Smooth muscle cell (in vitro differentiated cells): Measurements from ENCODE around the gene MATK. TPM values are rescaled to one million over a fixed set of nuclear protein-coding genes. Genes with fewer than 3 reads are reported as not detected.

Experiments
- DNase-seq: peaks from one replicate; lab custom pipeline; 2025; ENCODE audit not compliant: unreplicated experiment; lab: John Stamatoyannopoulos, UW
- H2AFZ ChIP-seq: fragments of 200-600 bp; sonication (generic); 2 replicates; pipeline ENCODE4 v1.6.0; 2016; ENCODE audit warnings: antibody characterized with exemption, low read depth, mild to moderate bottlenecking
- H3F3A ChIP-seq: fragments of 200-600 bp; sonication (generic); 2 replicates; pipeline ENCODE4 v1.6.0; 2017; ENCODE audit warnings: antibody characterized with exemption, low read depth
- H3K27ac ChIP-seq: fragments of 200-600 bp; sonication (generic); 2 replicates; pipeline ENCODE4 v1.5.1; 2016; ENCODE audit warnings: low read depth, mild to moderate bottlenecking
- H3K27me3 ChIP-seq: fragments of 200-600 bp; sonication (generic); 2 replicates; pipeline ENCODE4 v1.6.1; 2016; ENCODE audit warnings: low read depth, mild to moderate bottlenecking
- H3K36me3 ChIP-seq: fragments of 200-600 bp; sonication (generic); 2 replicates; pipeline ENCODE4 v1.5.1; 2016; ENCODE audit warnings: low read depth
- H3K4me1 ChIP-seq: fragments of 200-600 bp; sonication (generic); 2 replicates; pipeline ENCODE4 v1.5.1; 2016; ENCODE audit warnings: low read depth
- H3K4me2 ChIP-seq: fragments of 200-600 bp; sonication (generic); 2 replicates; pipeline ENCODE4 v1.6.0; 2016; ENCODE audit warnings: mild to moderate bottlenecking
- H3K4me3 ChIP-seq: fragments of 200-600 bp; sonication (generic); 2 replicates; pipeline ENCODE4 v1.5.1; 2016; ENCODE audit warnings: mild to moderate bottlenecking
- H3K79me2 ChIP-seq: fragments of 200-600 bp; sonication (generic); 2 replicates; pipeline ENCODE4 v1.6.0; 2016; ENCODE audit warnings: low read depth, mild to moderate bottlenecking
- H3K9ac ChIP-seq: fragments of 200-600 bp; sonication (generic); 2 replicates; pipeline ENCODE4 v1.6.0; 2016; ENCODE audit warnings: low read depth
- H3K9me3 ChIP-seq: fragments of 200-600 bp; sonication (generic); replicated peaks from 2 replicates; pipeline ENCODE4 v1.5.1; 2016; ENCODE audit warnings: low read depth
- H4K20me1 ChIP-seq: fragments of 200-600 bp; sonication (generic); 2 replicates; pipeline ENCODE4 v1.6.0; 2016; ENCODE audit warnings: low read depth
- CTCF ChIP-seq: fragments of 200-600 bp; sonication (generic); IDR thresholded peaks from 2 replicates; pipeline ENCODE4 v1.5.1; 2017; ENCODE audit warnings: borderline replicate concordance, mild to moderate bottlenecking, antibody characterized with exemption; ENCODE audit not compliant: insufficient read depth, poor library complexity, severe bottlenecking
- WGBS: methylation state at CpG from one replicate; pipeline ENCODE4 v1.1.7; 2016; ENCODE audit warnings: low lambda C conversion rate; 5-methylcytosine and 5-hydroxymethylcytosine counted together
- polyA plus RNA-seq: library from polyadenylated mRNA; unstranded; fragments of >200 nt; fragmentation: Nextera tagmentation; extraction: Ambion mirVana; gene quantifications from 2 replicates; pipeline ENCODE4 v1.2.1, GENCODE V29; 2016
- total RNA-seq: library from RNA; depleted of rRNA; stranded (reverse); fragments of >200 nt; gene quantifications from 2 replicates; pipeline ENCODE4 v1.2.3, GENCODE V29; 2014

The MATK gene
- total and polyA plus RNA-seq, 2 experiments from 2014 or later = not detected

- H3K4me3 ChIP-seq = no peak overlapping the region
- H3K36me3 ChIP-seq = no peaks in the 10 kb centered on the region
- 86% methylated on average over 13 of the region's 13 CpGs for WGBS
- H3K27ac ChIP-seq = no peak overlapping the region
- H3K27me3 ChIP-seq = peaks cover 35% of the 10 kb centered on the region
- no peaks in the 10 kb centered on the region for H3F3A ChIP-seq
- H2AFZ ChIP-seq = no peak overlapping the region
- H3K4me1 ChIP-seq = peaks cover 4% of the 10 kb centered on the region
- no peaks in the 10 kb centered on the region for H4K20me1 ChIP-seq
- H3K4me2 ChIP-seq = no peak overlapping the region
- DNase-seq = no peak
- TF ChIP-seq CTCF = no peak
- no peaks in the 10 kb centered on the region for H3K79me2 ChIP-seq
- H3K9me3 ChIP-seq = peaks cover 8% of the 10 kb centered on the region
- H3K9ac ChIP-seq = no peak overlapping the region
Observed at GRCh38 chr19:3782903-3783302, 3.3 kb downstream of the MATK start.

GRCh38 chr19:3782330-3782729, 3.9 kb downstream of the MATK start:
- Histone ChIP-seq H3K27ac (no peak overlapping the region), H3K4me1 (peaks cover 4% of the 10 kb centered on the region), H3K4me2 (no peak overlapping the region), H3F3A (no peaks in the 10 kb centered on the region), H4K20me1 (no peaks in the 10 kb centered on the region), H3K36me3 (no peaks in the 10 kb centered on the region), H2AFZ (no peak overlapping the region), H3K9me3 (peaks cover 8% of the 10 kb centered on the region), H3K79me2 (no peaks in the 10 kb centered on the region), H3K27me3 (peaks cover 34% of the 10 kb centered on the region), H3K9ac (no peak overlapping the region), H3K4me3 (no peak overlapping the region)
- DNase-seq = no peak
- no peak for TF ChIP-seq CTCF
- WGBS = 97% methylated on average over 1 of the region's 1 CpG

GRCh38 chr19:3781603-3782002, 4.6 kb downstream of the MATK start:
- no peak overlapping the region for H3K4me3 ChIP-seq
- peaks cover 8% of the 10 kb centered on the region for H3K9me3 ChIP-seq
- H3K4me1 ChIP-seq = peaks cover 4% of the 10 kb centered on the region
- H4K20me1 ChIP-seq = no peaks in the 10 kb centered on the region
- WGBS = 98% methylated on average over 2 of the region's 2 CpGs
- no peak overlapping the region for H3K4me2 ChIP-seq
- no peak for DNase-seq
- H2AFZ ChIP-seq = no peak overlapping the region
- H3F3A ChIP-seq = no peaks in the 10 kb centered on the region
- no peak for TF ChIP-seq CTCF
- H3K9ac ChIP-seq = no peak overlapping the region
- no peak overlapping the region for H3K27ac ChIP-seq
- H3K79me2 ChIP-seq = no peaks in the 10 kb centered on the region
- peaks cover 27% of the 10 kb centered on the region for H3K27me3 ChIP-seq
- H3K36me3 ChIP-seq = no peaks in the 10 kb centered on the region

GRCh38 chr19:3780786-3781304, 5.3 kb downstream of the MATK start:
- H3F3A ChIP-seq = no peaks in the 10 kb centered on the region
- no peak for TF ChIP-seq CTCF
- no peak for DNase-seq
- no peak overlapping the region for H3K27ac ChIP-seq
- no peaks in the 10 kb centered on the region for H4K20me1 ChIP-seq
- H3K36me3 ChIP-seq = no peaks in the 10 kb centered on the region
- no peaks in the 10 kb centered on the region for H3K79me2 ChIP-seq
- WGBS = 96% methylated on average over 9 of the region's 9 CpGs
- H3K4me3 ChIP-seq = no peak overlapping the region
- H3K4me2 ChIP-seq = no peak overlapping the region
- H2AFZ ChIP-seq = no peak overlapping the region
- H3K9me3 ChIP-seq = peaks cover 8% of the 10 kb centered on the region
- H3K9ac ChIP-seq = no peak overlapping the region
- peaks cover 4% of the 10 kb centered on the region for H3K4me1 ChIP-seq
- peaks cover 21% of the 10 kb centered on the region for H3K27me3 ChIP-seq
